ENCODE results near the gene PDE12. TPM values are rescaled to one million over a fixed set of nuclear protein-coding genes. Genes with fewer than 3 reads are reported as not detected.

Gene PDE12
- total and polyA plus RNA-seq, 11 donors: 2.7 to 14.6 (median 12.6) TPM

- Histone ChIP-seq H3K4me1 (peaks cover 7 to 60% (median 53%) of the 10 kb centered on the region in 12 donors), H3K9me3 (no peaks in the 10 kb centered on the region), H3K27ac (peak overlapping the region in 3 of 12 donors; percentile 95 to 99 (median 98)), H3K36me3 (peaks cover 0 to 18% (median 0%) of the 10 kb centered on the region in 9 donors), H3K4me3 (peak overlapping the region in 8 of 12 donors; percentile 75 to 96 (median 89)), H3K27me3 (no peaks in the 10 kb centered on the region)
- no peak for DNase-seq
- TF ChIP-seq POLR2A (IDR thresholded peaks at IDR 0.05) (no peak), CTCF (IDR thresholded peaks at IDR 0.05) (no peak)
- ATAC-seq: no peak
- intact Hi-C loops (cut with DNase I): no loop called here
- WGBS, 4 donors: 21 to 28% (median 23%) methylated on average over 5 of the region's 5 CpGs
These were observed 38.5 kb downstream of the PDE12 start for GRCh38 chr3:57594576-57594975.

DNA sequence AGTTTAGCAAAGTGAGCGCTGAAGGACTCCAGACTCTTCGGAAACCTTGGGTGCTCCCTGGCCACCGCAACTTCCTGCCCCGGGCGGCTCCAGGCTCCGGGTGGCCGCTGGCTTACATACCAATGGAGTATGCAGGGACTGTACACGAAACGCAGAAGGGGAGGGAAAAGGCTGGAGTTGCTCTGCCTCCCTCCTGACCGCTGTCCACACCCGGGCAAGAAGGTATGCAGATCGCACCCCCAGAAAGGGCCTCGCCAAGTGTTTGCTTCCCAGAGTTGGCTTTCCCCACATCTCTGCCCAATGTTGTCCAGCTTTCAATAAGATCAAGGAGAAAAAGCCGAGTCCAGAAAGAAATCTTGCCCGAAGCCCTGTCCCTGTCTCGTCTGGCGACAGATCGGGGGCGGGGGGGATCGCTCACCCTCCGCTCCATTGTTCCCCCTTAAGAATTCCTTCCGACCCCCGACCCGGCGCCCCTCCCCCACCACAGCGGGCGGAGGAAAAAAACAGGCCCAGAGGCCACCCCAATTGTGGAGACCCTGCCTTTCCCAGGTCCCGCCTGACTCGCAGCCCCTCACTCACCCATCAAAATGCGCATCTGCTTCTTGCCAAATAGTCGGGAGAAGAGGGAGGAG, 40.5 kb downstream of the PDE12 start:
- Histone ChIP-seq H3K36me3 (peaks cover 0 to 21% (median 3%) of the 10 kb centered on the region in 9 donors), H3K9me3 (no peaks in the 10 kb centered on the region), H3K4me1 (peaks cover 7 to 61% (median 54%) of the 10 kb centered on the region in 12 donors), H3K27ac (peak overlapping the region; percentile 79 to 99 (median 98)), H3K27me3 (no peaks in the 10 kb centered on the region), H3K4me3 (peak overlapping the region; percentile 67 to 96 (median 83))
- DNase-seq (peak; percentile 79 to 90 (median 84)), ATAC-seq (peak; percentile 65 to 74 (median 70))
- WGBS, 4 donors: 0 to 2% (median 0%) methylated on average over 31 of the region's 31 CpGs
- TF ChIP-seq POLR2A (IDR thresholded peaks at IDR 0.05): no peak
- no peak for TF ChIP-seq CTCF (IDR thresholded peaks at IDR 0.05)
- intact Hi-C loops (cut with DNase I): loop anchor here in 7 of 10 donors (1.0 to 5.0 kb wide), 8 partner anchors 39 to 161 kb away; partner anchors contain the start of genes PDE12 (in 5 of the 7), DENND6A (in 4 of the 7) and SLMAP (in 4 of the 7)

GRCh38 chr3:57597127-57597923, 41.3 kb downstream of the PDE12 start, which contains the start of gene ARF4:
Gene ARF4 (minus strand): TSS chr3:57597344. CDS start chr3:57597140, 204 bp downstream.
- Histone ChIP-seq H3K36me3 (peaks cover 0 to 22% (median 7%) of the 10 kb centered on the region in 9 donors), H3K9me3 (no peaks in the 10 kb centered on the region), H3K4me3 (peak within 1 kb of the TSS; percentile 67 to 96 (median 83)), H3K27ac (peak within 1 kb of the TSS; percentile 87 to 99 (median 98)), H3K27me3 (no peaks in the 10 kb centered on the region), H3K4me1 (peaks cover 7 to 54% (median 49%) of the 10 kb centered on the region in 12 donors)
- peak; percentile 94 to 98 (median 96) for ATAC-seq
- WGBS, 4 donors: 0 to 1% (median 0%) methylated on average over 33 to 67 of the region's 67 CpGs
- TF ChIP-seq POLR2A (IDR thresholded peaks at IDR 0.05) (peak; percentile 88 to 96), CTCF (IDR thresholded peaks at IDR 0.05) (peak in 7 of 12 donors; percentile 10 to 65 (median 42))
- peak; percentile 99 to 100 (median 100) for DNase-seq
- intact Hi-C loops (cut with DNase I): loop anchor here in 7 of 10 donors (1.0 to 5.0 kb wide), 8 partner anchors 40 to 160 kb away; partner anchors contain the start of genes PDE12 (in 5 of the 7), DENND6A (in 4 of the 7) and SLMAP (in 4 of the 7)
